HepG2 (cell line): ENCODE results near the gene SLC34A3. TPM values are rescaled to one million over a fixed set of nuclear protein-coding genes. Genes with fewer than 3 reads are reported as not detected.

Experiments
- FOXJ3 ChIP-seq: sonication (generic); formaldehyde crosslinking; IDR thresholded peaks from 2 replicates; pipeline ENCODE4 v1.4.0; 2020; ENCODE audit warnings: missing genetic modification reagents, mild to moderate bottlenecking, borderline replicate concordance
- HOXA9 ChIP-seq: sonication (generic); formaldehyde crosslinking; IDR thresholded peaks from 2 replicates; pipeline ENCODE4 v1.8.1; 2022; ENCODE audit warnings: missing genetic modification reagents, mild to moderate bottlenecking, moderate library complexity, borderline replicate concordance
- IRF2 ChIP-seq: IDR thresholded peaks from 2 replicates; pipeline ENCODE4 v1.6.1; 2018; ENCODE audit warnings: missing genetic modification reagents, missing compliant biosample characterization
- MTA3 ChIP-seq: sonication (generic); formaldehyde crosslinking; IDR thresholded peaks from 2 replicates; pipeline ENCODE4 v1.4.0; 2020; ENCODE audit warnings: missing genetic modification reagents
- RARG ChIP-seq: sonication (generic); formaldehyde crosslinking; IDR thresholded peaks from 2 replicates; pipeline ENCODE4 v1.4.0; 2020; ENCODE audit warnings: low read depth, mild to moderate bottlenecking, missing genetic modification reagents
- RBFOX2 ChIP-seq: fragments of 200-400 bp; formaldehyde crosslinking; IDR thresholded peaks from 2 replicates; pipeline ENCODE4 v1.6.1; 2017; ENCODE audit warnings: low read depth, mild to moderate bottlenecking, low read length
- RNF2 ChIP-seq: fragments of 450-650 bp; conservative IDR thresholded peaks from 2 replicates; pipeline ENCODE4 v1.6.1; 2016; ENCODE audit warnings: low read depth
- SCMH1 ChIP-seq: sonication (generic); formaldehyde crosslinking; IDR thresholded peaks from 2 replicates; pipeline ENCODE4 v1.9.0; 2021; ENCODE audit warnings: missing genetic modification reagents, mild to moderate bottlenecking, borderline replicate concordance
- SKI ChIP-seq: fragments of 450-650 bp; IDR thresholded peaks from one replicate; pipeline ENCODE4 v1.6.1; 2018; ENCODE audit warnings: mild to moderate bottlenecking; ENCODE audit not compliant: partially characterized antibody
- ZFP41 ChIP-seq: sonication (generic); formaldehyde crosslinking; IDR thresholded peaks from 2 replicates; pipeline ENCODE4 v1.4.0; 2020; ENCODE audit warnings: mild to moderate bottlenecking, missing genetic modification reagents, borderline replicate concordance
- ZNF343 ChIP-seq: sonication (generic); formaldehyde crosslinking; IDR thresholded peaks from 2 replicates; pipeline ENCODE4 v1.4.0; 2020; ENCODE audit warnings: mild to moderate bottlenecking, missing genetic modification reagents
- ZNF451 ChIP-seq: sonication (generic); formaldehyde crosslinking; IDR thresholded peaks from 2 replicates; pipeline ENCODE4 v1.5.0; 2020; ENCODE audit warnings: mild to moderate bottlenecking, missing genetic modification reagents
- ZNF552 ChIP-seq: sonication (generic); formaldehyde crosslinking; IDR thresholded peaks from 2 replicates; pipeline ENCODE4 v1.9.0; 2022; ENCODE audit warnings: missing genetic modification reagents, mild to moderate bottlenecking, borderline replicate concordance
- ZNF614 ChIP-seq: IDR thresholded peaks from 2 replicates; pipeline ENCODE4 v1.6.1; 2018; ENCODE audit warnings: missing biosample characterization, missing genetic modification reagents, inconsistent platforms, borderline replicate concordance
- ZNF724P ChIP-seq: sonication (generic); formaldehyde crosslinking; IDR thresholded peaks from 2 replicates; pipeline ENCODE4 v1.8.0; 2022; ENCODE audit warnings: missing genetic modification reagents, borderline replicate concordance
- polyA plus RNA-seq, 8 experiments: library from polyadenylated mRNA; depleted of rRNA in 3 of 8; stranded (reverse) in 7 of 8; unstranded in 1 of 8; fragments of >200 nt; fragmentation: Illumina TruSeq in 4 of 8; extraction: Trizol in 4 of 8; gene quantifications; 2 replicates each; pipeline versions ENCODE4 v1.2.1 to v1.2.3, GENCODE V29; 2011 to 2016; ENCODE audit warnings: low read depth in 4 of 8, missing spikeins in 1 of 8, mixed read lengths in 1 of 8; ENCODE audit not compliant: insufficient read depth in 1 of 8
- total RNA-seq, 5 experiments: library from RNA; depleted of rRNA; stranded (reverse); fragments of >200 nt; fragmentation: Illumina TruSeq; extraction: Trizol; gene quantifications; 2 replicates each; pipeline ENCODE4 v1.2.3, GENCODE V29; 2016; ENCODE audit warnings: low read depth in 1 of 5
- TF ChIP-seq, protein P1 (sequence below): sonication (generic); formaldehyde crosslinking; IDR thresholded peaks from 2 replicates; pipeline ENCODE4 v1.4.0; 2020; ENCODE audit warnings: mild to moderate bottlenecking, missing genetic modification reagents
- TF ChIP-seq, protein P2 (sequence below): sonication (generic); formaldehyde crosslinking; IDR thresholded peaks from 2 replicates; pipeline ENCODE4 v1.4.0; 2020; ENCODE audit warnings: mild to moderate bottlenecking, missing genetic modification reagents, borderline replicate concordance
- TF ChIP-seq, protein P3 (sequence below): sonication (generic); formaldehyde crosslinking; conservative IDR thresholded peaks from 2 replicates; pipeline ENCODE4 v1.4.0; 2020; ENCODE audit warnings: missing genetic modification reagents

The SLC34A3 gene
- total and polyA plus RNA-seq, 2 of the 13 experiments (the other 11 are each of a cell fraction or from before 2014, with no cell fraction given), result 0.07 to 1.0 TPM

DNA sequence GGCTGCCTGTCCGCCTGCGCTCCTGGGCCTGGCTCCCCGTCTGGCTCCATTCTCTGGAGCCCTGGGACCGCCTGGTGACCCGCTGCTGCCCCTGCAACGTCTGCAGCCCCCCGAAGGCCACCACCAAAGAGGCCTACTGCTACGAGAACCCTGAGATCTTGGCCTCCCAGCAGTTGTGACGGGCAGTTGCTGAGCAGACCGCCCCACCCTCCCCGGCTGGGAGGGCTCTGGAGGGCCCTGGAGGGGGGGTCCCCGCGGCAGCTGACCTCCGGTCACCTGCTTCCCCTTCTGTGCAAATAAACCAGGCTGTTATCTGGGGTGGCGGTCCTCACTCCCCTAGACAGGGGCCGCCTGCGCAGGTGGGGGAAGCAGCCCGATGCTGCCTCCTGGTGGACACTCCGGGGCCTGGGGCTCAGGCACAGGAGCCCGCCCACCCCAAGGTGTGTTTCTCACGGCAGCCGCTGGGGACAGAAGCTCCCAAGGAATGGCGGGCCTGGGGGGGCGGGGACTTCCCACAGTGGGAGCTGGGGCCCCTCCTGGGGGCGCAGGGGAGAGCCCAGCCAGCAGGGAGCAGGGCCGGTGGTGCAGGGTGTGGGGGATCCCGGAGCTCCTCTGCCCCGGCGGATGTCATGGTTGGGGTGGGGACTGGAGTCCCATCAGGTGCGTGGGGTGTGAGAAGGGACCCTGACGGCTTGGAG is 5.7 kb downstream of the SLC34A3 start (continued):
- TF ChIP-seq, protein P1, sequence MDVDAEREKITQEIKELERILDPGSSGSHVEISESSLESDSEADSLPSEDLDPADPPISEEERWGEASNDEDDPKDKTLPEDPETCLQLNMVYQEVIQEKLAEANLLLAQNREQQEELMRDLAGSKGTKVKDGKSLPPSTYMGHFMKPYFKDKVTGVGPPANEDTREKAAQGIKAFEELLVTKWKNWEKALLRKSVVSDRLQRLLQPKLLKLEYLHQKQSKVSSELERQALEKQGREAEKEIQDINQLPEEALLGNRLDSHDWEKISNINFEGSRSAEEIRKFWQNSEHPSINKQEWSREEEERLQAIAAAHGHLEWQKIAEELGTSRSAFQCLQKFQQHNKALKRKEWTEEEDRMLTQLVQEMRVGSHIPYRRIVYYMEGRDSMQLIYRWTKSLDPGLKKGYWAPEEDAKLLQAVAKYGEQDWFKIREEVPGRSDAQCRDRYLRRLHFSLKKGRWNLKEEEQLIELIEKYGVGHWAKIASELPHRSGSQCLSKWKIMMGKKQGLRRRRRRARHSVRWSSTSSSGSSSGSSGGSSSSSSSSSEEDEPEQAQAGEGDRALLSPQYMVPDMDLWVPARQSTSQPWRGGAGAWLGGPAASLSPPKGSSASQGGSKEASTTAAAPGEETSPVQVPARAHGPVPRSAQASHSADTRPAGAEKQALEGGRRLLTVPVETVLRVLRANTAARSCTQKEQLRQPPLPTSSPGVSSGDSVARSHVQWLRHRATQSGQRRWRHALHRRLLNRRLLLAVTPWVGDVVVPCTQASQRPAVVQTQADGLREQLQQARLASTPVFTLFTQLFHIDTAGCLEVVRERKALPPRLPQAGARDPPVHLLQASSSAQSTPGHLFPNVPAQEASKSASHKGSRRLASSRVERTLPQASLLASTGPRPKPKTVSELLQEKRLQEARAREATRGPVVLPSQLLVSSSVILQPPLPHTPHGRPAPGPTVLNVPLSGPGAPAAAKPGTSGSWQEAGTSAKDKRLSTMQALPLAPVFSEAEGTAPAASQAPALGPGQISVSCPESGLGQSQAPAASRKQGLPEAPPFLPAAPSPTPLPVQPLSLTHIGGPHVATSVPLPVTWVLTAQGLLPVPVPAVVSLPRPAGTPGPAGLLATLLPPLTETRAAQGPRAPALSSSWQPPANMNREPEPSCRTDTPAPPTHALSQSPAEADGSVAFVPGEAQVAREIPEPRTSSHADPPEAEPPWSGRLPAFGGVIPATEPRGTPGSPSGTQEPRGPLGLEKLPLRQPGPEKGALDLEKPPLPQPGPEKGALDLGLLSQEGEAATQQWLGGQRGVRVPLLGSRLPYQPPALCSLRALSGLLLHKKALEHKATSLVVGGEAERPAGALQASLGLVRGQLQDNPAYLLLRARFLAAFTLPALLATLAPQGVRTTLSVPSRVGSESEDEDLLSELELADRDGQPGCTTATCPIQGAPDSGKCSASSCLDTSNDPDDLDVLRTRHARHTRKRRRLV (CRISPR knock-in tag), result peak; percentile 42; the same call in 1 of the 2 replicates
- TF ChIP-seq RARG (CRISPR knock-in tag) (no peak), MTA3 (CRISPR knock-in tag) (no peak), FOXJ3 (CRISPR knock-in tag) (peak; percentile 60; the same call in 1 of the 2 replicates), SKI (peak; percentile 86), ZNF343 (CRISPR knock-in tag) (no peak), SCMH1 (CRISPR knock-in tag) (no peak), ZNF552 (CRISPR knock-in tag) (peak; percentile 55; the same call in 1 of the 2 replicates), HOXA9 (CRISPR knock-in tag) (no peak), ZNF724P (CRISPR knock-in tag) (no peak), RBFOX2 (peak; percentile 64; the same call in 1 of the 2 replicates), ZNF451 (CRISPR knock-in tag) (peak; percentile 15; the same call in 1 of the 2 replicates), ZFP41 (CRISPR knock-in tag) (no peak), ZNF614 (CRISPR knock-in tag) (no peak), RNF2 (no peak), IRF2 (CRISPR knock-in tag) (peak; percentile 86)
- TF ChIP-seq, protein P2, sequence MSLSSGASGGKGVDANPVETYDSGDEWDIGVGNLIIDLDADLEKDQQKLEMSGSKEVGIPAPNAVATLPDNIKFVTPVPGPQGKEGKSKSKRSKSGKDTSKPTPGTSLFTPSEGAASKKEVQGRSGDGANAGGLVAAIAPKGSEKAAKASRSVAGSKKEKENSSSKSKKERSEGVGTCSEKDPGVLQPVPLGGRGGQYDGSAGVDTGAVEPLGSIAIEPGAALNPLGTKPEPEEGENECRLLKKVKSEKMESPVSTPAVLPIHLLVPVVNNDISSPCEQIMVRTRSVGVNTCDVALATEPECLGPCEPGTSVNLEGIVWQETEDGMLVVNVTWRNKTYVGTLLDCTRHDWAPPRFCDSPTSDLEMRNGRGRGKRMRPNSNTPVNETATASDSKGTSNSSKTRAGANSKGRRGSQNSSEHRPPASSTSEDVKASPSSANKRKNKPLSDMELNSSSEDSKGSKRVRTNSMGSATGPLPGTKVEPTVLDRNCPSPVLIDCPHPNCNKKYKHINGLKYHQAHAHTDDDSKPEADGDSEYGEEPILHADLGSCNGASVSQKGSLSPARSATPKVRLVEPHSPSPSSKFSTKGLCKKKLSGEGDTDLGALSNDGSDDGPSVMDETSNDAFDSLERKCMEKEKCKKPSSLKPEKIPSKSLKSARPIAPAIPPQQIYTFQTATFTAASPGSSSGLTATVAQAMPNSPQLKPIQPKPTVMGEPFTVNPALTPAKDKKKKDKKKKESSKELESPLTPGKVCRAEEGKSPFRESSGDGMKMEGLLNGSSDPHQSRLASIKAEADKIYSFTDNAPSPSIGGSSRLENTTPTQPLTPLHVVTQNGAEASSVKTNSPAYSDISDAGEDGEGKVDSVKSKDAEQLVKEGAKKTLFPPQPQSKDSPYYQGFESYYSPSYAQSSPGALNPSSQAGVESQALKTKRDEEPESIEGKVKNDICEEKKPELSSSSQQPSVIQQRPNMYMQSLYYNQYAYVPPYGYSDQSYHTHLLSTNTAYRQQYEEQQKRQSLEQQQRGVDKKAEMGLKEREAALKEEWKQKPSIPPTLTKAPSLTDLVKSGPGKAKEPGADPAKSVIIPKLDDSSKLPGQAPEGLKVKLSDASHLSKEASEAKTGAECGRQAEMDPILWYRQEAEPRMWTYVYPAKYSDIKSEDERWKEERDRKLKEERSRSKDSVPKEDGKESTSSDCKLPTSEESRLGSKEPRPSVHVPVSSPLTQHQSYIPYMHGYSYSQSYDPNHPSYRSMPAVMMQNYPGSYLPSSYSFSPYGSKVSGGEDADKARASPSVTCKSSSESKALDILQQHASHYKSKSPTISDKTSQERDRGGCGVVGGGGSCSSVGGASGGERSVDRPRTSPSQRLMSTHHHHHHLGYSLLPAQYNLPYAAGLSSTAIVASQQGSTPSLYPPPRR (CRISPR knock-in tag), result peak; percentile 69
- TF ChIP-seq, protein P3, sequence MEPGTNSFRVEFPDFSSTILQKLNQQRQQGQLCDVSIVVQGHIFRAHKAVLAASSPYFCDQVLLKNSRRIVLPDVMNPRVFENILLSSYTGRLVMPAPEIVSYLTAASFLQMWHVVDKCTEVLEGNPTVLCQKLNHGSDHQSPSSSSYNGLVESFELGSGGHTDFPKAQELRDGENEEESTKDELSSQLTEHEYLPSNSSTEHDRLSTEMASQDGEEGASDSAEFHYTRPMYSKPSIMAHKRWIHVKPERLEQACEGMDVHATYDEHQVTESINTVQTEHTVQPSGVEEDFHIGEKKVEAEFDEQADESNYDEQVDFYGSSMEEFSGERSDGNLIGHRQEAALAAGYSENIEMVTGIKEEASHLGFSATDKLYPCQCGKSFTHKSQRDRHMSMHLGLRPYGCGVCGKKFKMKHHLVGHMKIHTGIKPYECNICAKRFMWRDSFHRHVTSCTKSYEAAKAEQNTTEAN (CRISPR knock-in tag), result no peak
